Measurements from ENCODE around the gene C20orf204.

DNA sequence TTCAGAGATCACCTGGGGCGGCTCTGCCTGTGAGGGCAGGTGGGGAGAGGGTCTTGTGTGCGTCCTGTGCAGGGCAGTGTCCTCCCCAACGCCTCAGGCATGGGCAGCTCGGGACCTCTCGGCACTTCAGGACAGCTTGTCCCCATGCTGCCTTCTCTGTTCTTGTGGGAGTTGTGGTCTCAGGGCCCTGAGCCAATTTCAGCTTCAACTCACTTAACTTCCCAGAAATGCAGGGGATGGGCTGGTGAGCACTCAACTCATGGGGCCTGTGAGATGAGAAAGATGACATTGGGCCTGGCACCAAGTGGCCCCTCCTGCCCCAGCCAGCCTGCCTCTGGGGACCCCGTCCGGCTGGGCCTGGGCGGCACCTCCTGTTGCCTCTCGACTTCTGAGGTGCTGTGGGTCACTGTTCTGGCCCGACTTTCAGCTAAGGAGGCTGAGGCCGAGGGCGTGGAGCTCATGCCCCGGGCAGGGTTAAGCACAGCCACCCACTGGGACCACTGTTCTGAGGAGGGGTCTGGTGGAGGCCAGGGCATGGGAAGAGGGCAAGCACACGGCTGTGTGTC lies 36.6 kb downstream of the C20orf204 start:
- TF ChIP-seq, protein P1, sequence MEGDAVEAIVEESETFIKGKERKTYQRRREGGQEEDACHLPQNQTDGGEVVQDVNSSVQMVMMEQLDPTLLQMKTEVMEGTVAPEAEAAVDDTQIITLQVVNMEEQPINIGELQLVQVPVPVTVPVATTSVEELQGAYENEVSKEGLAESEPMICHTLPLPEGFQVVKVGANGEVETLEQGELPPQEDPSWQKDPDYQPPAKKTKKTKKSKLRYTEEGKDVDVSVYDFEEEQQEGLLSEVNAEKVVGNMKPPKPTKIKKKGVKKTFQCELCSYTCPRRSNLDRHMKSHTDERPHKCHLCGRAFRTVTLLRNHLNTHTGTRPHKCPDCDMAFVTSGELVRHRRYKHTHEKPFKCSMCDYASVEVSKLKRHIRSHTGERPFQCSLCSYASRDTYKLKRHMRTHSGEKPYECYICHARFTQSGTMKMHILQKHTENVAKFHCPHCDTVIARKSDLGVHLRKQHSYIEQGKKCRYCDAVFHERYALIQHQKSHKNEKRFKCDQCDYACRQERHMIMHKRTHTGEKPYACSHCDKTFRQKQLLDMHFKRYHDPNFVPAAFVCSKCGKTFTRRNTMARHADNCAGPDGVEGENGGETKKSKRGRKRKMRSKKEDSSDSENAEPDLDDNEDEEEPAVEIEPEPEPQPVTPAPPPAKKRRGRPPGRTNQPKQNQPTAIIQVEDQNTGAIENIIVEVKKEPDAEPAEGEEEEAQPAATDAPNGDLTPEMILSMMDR (IDR thresholded peaks at IDR 0.05), result no peak
- TF ChIP-seq POLR2AphosphoS5 (IDR thresholded peaks at IDR 0.05; ENCODE audit: insufficient read depth in 1 of 2, low read depth in 1 of 2), result no peak

Measured in vagina (tissue), 2 donors.